Fibroblast of villous mesenchyme (primary cell): ENCODE measurements around the gene MAP3K13. TPM values are rescaled to one million over a fixed set of nuclear protein-coding genes. Genes with fewer than 3 reads are reported as not detected.
A peak's percentile ranks its signal among the peaks of the same experiment; 100 is the strongest.
"Not testable (repeated sequence)": the region's sequence is repeated elsewhere in the genome, so short reads cannot be mapped to it uniquely, and the experiment has no call there.

Experiments
- DNase-seq: peaks from one replicate; pipeline ENCODE4 v3.0.0-alpha.2; 2010; ENCODE audit warnings: low read depth
- H3K4me3 ChIP-seq: 2 replicates; pipeline ENCODE4 v1.5.1; 2011; ENCODE audit warnings: low read depth, mild to moderate bottlenecking, low read length
- total RNA-seq: library from RNA; depleted of rRNA; stranded (reverse); fragments of >200 nt; gene quantifications from 2 replicates; pipeline ENCODE4 v1.2.3, GENCODE V29; 2012
- TF ChIP-seq, protein P1 (sequence below): IDR thresholded peaks from 2 replicates; pipeline ENCODE4 v1.5.1; 2012; ENCODE audit warnings: low read depth, mild to moderate bottlenecking, low read length; ENCODE audit not compliant: insufficient read depth

The MAP3K13 gene
- total RNA-seq, 1 donor = 22.9 TPM

DNA sequence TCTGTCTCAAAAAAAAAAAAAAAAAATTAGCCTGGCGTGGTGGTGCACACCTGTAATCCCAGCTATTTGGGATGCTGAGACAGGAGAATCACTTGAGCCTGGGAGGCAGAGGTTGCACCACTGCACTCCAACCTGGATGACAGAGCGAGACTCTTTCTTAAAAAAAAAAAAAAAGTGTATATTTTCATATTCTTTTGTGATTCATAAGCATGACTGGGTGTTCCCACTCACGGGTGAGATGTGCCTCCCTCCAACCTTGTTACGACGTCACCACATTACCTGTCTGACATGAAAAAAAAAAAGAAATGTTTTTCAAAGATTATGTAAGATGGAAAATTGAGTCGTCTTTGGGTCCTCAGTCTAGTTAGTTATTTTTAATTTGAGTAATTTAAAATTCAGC, 79.1 kb downstream of the MAP3K13 start:
- TF ChIP-seq, protein P1, sequence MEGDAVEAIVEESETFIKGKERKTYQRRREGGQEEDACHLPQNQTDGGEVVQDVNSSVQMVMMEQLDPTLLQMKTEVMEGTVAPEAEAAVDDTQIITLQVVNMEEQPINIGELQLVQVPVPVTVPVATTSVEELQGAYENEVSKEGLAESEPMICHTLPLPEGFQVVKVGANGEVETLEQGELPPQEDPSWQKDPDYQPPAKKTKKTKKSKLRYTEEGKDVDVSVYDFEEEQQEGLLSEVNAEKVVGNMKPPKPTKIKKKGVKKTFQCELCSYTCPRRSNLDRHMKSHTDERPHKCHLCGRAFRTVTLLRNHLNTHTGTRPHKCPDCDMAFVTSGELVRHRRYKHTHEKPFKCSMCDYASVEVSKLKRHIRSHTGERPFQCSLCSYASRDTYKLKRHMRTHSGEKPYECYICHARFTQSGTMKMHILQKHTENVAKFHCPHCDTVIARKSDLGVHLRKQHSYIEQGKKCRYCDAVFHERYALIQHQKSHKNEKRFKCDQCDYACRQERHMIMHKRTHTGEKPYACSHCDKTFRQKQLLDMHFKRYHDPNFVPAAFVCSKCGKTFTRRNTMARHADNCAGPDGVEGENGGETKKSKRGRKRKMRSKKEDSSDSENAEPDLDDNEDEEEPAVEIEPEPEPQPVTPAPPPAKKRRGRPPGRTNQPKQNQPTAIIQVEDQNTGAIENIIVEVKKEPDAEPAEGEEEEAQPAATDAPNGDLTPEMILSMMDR = no peak
- no peak for DNase-seq
- H3K4me3 ChIP-seq = no peak overlapping the region

DNA sequence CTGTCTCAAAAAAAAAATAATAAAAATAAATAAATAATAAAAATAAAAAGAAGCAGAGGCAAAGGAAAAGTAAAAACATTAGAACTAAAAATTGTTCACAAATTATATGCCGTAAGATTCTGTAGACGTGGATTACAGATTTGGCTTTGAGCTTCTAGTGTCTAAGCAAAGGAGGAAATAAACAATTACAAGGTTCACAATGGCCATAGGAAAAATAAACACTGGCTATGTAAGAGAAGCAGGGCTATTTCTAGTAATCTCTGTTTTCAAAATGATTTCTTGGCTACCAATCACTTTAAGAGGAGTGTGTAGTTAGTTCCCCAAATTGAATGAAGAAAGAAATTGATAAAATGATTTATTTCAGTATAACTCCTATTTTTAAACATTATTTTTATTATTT, 81.4 kb downstream of the MAP3K13 start:
- TF ChIP-seq, protein P1 = no peak
- H3K4me3 ChIP-seq = no peak overlapping the region
- DNase-seq = no peak

DNA sequence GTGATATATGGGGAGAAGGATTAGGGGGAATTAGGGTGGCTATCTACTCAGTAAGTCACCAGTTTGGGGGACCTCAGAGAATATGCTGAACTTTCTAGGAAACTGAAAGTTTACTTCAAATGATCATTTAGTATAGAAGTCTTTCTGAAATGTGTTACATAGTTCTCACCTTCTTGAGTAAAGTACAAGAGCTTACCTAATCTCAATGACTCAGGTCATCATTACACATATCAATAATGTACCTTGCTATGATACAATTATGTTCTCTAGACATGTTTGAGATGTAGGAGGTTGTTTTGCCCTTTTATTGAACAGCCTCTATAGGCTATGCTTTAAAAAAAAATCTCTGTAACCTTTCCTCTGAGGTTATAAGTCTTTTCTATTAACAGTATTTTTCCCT, 85.2 kb downstream of the MAP3K13 start:
- H3K4me3 ChIP-seq = no peak overlapping the region
- TF ChIP-seq, protein P1 = no peak
- DNase-seq = no peak

DNA sequence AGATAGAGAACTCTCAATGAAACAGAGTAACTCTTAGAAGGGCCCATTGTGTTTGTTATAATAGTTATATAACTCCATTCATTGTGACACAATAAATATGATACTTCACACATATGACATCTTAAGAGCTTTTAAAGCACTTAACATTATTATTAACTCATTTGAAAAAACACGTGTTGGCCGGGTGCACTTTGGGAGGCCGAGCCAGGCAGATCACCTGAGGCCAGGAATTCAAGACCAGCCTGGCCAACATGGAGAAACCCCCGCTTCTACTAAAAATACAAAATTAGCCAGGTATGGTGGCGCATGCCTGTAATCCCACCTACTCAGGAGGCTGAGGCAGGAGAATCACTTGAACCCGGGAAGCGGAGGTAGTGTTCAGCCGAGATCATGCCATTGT, 88.5 kb downstream of the MAP3K13 start:
- H3K4me3 ChIP-seq, DNase-seq: not testable (repeated sequence)

DNA sequence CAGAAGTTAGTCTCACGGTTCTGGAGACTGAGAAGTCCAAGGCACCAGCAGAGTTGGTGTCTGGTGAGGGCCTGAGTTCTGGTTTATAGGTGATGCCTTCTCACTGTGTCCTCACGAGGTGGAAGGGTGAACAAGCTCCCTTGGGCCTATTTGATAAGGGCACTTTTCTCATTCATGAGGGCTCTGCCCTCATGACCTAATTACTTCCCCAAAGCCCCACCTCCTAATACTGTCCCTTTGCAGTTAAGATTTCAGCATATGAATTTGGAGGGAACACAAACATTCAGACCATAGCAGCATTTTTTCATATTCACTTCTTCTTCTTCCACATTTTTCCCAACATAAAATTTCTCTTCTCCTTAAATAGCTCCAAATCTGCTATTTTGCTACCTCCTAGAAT, 94.4 kb downstream of the MAP3K13 start:
- H3K4me3 ChIP-seq = no peak overlapping the region
- TF ChIP-seq, protein P1 = no peak
- DNase-seq = no peak

DNA sequence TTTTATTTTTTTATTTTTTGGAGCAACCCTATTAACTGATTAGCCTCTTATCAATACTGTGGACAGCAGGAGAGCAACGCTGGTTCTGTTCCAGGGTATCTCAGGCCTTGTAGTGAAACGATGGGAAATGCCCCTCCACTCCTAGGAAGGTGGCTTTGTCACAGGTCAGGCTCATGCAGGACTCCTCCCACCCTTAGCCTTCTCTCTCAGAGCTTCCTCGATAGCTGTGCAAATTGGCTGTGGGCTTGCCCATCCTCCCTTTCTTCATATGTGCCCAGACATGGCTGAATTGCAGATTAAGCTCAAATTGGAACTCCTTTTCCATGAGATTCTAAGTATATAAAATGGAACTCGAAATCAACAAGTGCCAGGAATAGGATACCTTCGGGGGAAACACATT, 97.4 kb downstream of the MAP3K13 start:
- TF ChIP-seq, protein P1 = no peak
- no peak for DNase-seq
- H3K4me3 ChIP-seq = no peak overlapping the region

DNA sequence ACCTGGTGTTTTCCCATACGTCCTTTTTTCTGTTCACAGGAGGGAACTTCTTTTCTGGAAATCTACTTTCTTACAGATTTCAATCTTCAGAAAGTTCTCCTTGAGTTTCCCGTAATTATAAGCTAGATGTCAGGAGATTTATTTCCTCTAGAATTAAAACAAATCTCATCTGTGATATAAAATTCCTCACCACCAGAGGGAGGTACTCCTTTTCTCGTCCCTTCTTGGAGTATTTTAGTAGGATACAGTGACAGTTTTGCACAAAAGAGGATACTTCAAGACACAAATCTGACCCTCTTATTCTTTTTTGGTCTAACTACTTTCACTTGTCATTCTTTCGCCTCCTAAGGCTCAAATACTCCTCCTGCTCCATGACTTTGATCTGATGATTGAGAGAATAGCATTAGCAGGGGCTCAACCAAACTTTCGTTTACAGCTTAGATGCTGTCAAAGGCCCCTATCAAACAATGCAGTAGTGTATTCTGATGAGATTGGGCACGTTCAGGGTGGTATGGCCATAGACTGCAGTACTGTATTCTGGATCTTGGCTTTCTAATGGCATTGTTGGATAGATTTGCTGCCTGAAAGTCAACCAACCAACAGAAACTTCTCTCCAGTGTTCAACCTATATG, 97.9 kb downstream of the MAP3K13 start:
- TF ChIP-seq, protein P1 = peak; percentile 43
- no peak overlapping the region for H3K4me3 ChIP-seq
- DNase-seq = peak; percentile 22
